ENCODE results near the gene CHAF1A.

The CHAF1A gene

GRCh38 chr19:4390017-4390566, 12.3 kb upstream of the CHAF1A start:
- DNase-seq, result no peak
- Mint-ChIP-seq H3K36me3 (ENCODE audit: low read depth) (peaks cover 7% of the 10 kb centered on the region), H3K27ac (peak overlapping the region; percentile 93), H3K4me3 (peak overlapping the region; percentile 73), H3K4me1 (peaks cover 84% of the 10 kb centered on the region), H3K9me3 (no peaks in the 10 kb centered on the region), H3K27me3 (ENCODE audit: low read depth, poor library complexity) (no peaks in the 10 kb centered on the region)
- no peak for TF ChIP-seq CTCF (IDR thresholded peaks at IDR 0.05)

GRCh38 chr19:4390567-4391305, 11.7 kb upstream of the CHAF1A start:
- no peak for TF ChIP-seq CTCF (IDR thresholded peaks at IDR 0.05)
- Mint-ChIP-seq H3K4me3 (peak overlapping the region; percentile 73), H3K9me3 (no peaks in the 10 kb centered on the region), H3K4me1 (peaks cover 80% of the 10 kb centered on the region), H3K27me3 (ENCODE audit: low read depth, poor library complexity) (no peaks in the 10 kb centered on the region), H3K36me3 (ENCODE audit: low read depth) (peaks cover 11% of the 10 kb centered on the region), H3K27ac (peak overlapping the region; percentile 93)
- peak; percentile 47 for DNase-seq

- Mint-ChIP-seq H3K27ac (peak overlapping the region; percentile 93), H3K36me3 (ENCODE audit: low read depth) (peaks cover 14% of the 10 kb centered on the region), H3K27me3 (ENCODE audit: low read depth, poor library complexity) (no peaks in the 10 kb centered on the region), H3K4me3 (no peak overlapping the region), H3K4me1 (peaks cover 75% of the 10 kb centered on the region), H3K9me3 (no peaks in the 10 kb centered on the region)
- no peak for DNase-seq
- TF ChIP-seq CTCF (IDR thresholded peaks at IDR 0.05), result no peak
These were observed 11.1 kb upstream of the CHAF1A start for GRCh38 chr19:4391306-4391693.

- DNase-seq, result no peak
- peak overlapping the region; percentile 93 for H3K27ac Mint-ChIP-seq
- H3K4me1 Mint-ChIP-seq, result peaks cover 80% of the 10 kb centered on the region
These were observed 10.5 kb upstream of the CHAF1A start for GRCh38 chr19:4391701-4392483.

GRCh38 chr19:4393947-4394590, 8.4 kb upstream of the CHAF1A start:
- Mint-ChIP-seq H3K36me3 (ENCODE audit: low read depth) (peaks cover 17% of the 10 kb centered on the region), H3K27ac (peak overlapping the region; percentile 92), H3K4me3 (peak overlapping the region; percentile 54), H3K4me1 (peaks cover 72% of the 10 kb centered on the region), H3K9me3 (no peaks in the 10 kb centered on the region), H3K27me3 (ENCODE audit: low read depth, poor library complexity) (no peaks in the 10 kb centered on the region)
- TF ChIP-seq CTCF (IDR thresholded peaks at IDR 0.05), result no peak
- DNase-seq, result no peak

More at GRCh38 chr19:4391701-4392483, 10.5 kb upstream of the CHAF1A start:
- H3K9me3 Mint-ChIP-seq, result no peaks in the 10 kb centered on the region
- peaks cover 20% of the 10 kb centered on the region for H3K36me3 Mint-ChIP-seq (ENCODE audit: low read depth)
- no peak for TF ChIP-seq CTCF (IDR thresholded peaks at IDR 0.05)
- H3K4me3 Mint-ChIP-seq, result peak overlapping the region; percentile 28
- no peaks in the 10 kb centered on the region for H3K27me3 Mint-ChIP-seq (ENCODE audit: low read depth, poor library complexity)
